SW480 (cell line): ENCODE measurements around the gene KIR3DL1.
A peak's percentile ranks its signal among the peaks of the same experiment; 100 is the strongest.
"Not testable (repeated sequence)": the region's sequence is repeated elsewhere in the genome, so short reads cannot be mapped to it uniquely, and the experiment has no call there.

ENCODE experiments used
- DNase-seq: peaks from one replicate; pipeline ENCODE4 v3.0.0-alpha.2; 2016; ENCODE audit warnings: low spot score

The KIR3DL1 gene

DNA sequence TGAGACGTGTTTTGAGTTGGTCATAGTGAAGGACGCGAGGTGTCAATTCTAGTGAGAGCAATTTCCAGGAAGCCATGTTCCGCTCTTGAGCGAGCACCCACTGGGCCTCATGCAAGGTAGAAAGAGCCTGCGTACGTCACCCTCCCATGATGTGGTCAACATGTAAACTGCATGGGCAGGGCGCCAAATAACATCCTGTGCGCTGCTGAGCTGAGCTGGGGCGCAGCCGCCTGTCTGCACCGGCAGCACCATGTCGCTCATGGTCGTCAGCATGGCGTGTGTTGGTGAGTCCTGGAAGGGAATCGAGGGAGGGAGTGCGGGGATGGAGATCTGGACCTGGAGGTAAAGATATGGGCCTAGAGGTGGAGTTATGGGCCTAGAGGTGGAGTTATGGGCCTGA lies at the start of gene KIR3DL1:
TSS of gene KIR3DL1 (plus strand) at position 218 of the 400 bp plus-strand sequence.
- DNase-seq = not testable (repeated sequence)

GRCh38 chr19:54769646-54770045 lies 46.6 kb upstream of the KIR3DL1 start, which contains the start of gene KIR2DL1:
TSS of gene KIR2DL1 (plus strand) at chr19:54769793. CDS start at chr19:54769851, 58 bp downstream.
- DNase-seq = not testable (repeated sequence)

DNA sequence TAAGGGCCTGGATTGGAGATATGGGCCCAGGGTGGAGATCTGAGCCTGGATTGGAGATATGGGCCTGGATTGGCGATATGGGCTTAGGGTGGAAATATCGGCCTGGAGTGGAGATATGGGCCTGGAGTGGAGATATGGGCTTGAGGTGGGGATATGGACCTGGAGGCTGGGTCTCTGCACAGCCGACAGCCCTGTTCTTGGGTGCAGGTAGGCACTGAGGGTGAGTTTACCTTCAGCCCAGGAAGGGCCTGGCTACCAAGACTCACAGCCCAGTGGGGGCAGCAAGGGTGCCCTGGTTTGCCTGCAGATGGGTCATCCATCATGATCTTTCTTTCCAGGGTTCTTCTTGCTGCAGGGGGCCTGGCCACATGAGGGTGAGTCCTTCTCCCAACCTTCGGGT lies 45.8 kb upstream of the KIR3DL1 start:
- not testable (repeated sequence) for DNase-seq

- peak; percentile 92 for DNase-seq
Observed at GRCh38 chr19:54771018-54771960, 45.0 kb upstream of the KIR3DL1 start.

GRCh38 chr19:54772666-54773065 lies 43.6 kb upstream of the KIR3DL1 start:
- not testable (repeated sequence) for DNase-seq

- DNase-seq = not testable (repeated sequence)
Observed at GRCh38 chr19:54775095-54775815, 41.0 kb upstream of the KIR3DL1 start.

DNA sequence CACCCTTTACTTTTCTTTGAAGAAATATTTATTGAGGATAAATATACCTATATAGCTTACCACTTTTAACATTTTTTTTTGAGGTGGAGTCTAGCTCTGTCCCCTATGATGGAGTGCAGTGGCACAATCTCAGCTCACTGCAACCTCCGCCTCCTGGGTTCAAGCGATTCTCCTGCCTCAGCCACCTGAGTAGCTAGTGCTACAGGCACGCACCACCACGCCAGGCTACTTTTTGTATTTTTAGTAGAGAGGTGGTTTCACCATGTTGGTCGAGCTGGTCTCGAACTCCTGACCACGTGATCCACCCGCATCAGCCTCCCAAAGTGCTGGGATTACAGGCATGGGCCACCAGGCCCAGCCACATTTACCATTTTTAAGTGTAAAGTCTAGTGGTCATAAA lies 40.4 kb upstream of the KIR3DL1 start:
- DNase-seq = not testable (repeated sequence)

DNA sequence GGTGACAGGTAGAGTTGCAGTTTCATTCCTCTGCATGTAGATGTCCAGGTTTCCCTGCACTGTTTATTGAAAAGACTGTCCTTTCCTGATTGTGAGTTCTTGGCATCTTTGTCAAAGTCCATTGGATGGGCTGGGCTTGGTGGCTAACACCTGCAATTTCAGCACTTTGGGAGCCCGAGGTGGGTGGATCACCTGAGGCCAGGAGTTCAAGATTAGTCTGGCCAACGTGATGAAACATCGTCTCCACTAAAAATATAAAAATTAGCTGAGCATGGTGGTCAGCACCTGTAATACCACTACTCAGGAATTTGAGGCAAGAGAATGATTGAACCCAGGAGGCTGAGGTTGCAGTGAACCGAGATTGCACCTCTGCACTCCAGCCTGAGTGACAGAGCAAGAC lies 38.4 kb upstream of the KIR3DL1 start:
- not testable (repeated sequence) for DNase-seq

- not testable (repeated sequence) for DNase-seq
Observed at GRCh38 chr19:54778896-54779295, 37.4 kb upstream of the KIR3DL1 start.

- DNase-seq = not testable (repeated sequence)
Observed at GRCh38 chr19:54782916-54783315, 33.4 kb upstream of the KIR3DL1 start.

GRCh38 chr19:54786091-54786723 lies 30.1 kb upstream of the KIR3DL1 start:
- not testable (repeated sequence) for DNase-seq

DNA sequence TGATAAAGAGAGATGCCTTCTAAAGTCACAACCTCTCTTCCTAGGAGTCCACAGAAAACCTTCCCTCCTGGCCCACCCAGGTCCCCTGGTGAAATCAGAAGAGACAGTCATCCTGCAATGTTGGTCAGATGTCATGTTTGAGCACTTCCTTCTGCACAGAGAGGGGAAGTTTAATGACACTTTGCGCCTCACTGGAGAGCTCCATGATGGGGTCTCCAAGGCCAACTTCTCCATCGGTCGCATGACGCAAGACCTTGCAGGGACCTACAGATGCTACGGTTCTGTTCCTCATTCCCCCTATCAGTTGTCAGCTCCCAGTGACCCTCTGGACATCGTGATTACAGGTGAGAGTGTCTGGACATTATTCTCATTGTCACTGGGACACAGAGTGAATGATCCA lies 28.1 kb upstream of the KIR3DL1 start:
- not testable (repeated sequence) for DNase-seq

DNA sequence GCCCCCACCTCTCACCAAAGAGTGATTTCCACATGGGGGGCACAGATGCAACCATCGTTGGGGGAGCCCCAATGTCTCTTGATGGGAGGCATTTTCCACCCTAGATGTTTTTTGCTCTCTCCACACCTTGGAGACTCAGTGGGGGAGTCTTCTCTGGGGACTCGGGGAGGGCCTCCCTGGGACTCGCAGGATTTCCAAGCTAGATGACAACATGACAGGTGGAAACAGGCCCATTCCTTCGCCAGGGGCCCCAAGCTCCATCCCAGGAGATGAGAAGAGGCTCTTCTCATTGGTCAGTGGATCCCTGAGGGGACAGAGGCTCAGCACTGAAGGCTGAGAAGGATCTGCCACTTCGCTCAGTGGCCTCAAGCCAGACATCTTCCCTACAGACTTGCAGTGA lies 25.6 kb upstream of the KIR3DL1 start:
- DNase-seq = no peak

DNA sequence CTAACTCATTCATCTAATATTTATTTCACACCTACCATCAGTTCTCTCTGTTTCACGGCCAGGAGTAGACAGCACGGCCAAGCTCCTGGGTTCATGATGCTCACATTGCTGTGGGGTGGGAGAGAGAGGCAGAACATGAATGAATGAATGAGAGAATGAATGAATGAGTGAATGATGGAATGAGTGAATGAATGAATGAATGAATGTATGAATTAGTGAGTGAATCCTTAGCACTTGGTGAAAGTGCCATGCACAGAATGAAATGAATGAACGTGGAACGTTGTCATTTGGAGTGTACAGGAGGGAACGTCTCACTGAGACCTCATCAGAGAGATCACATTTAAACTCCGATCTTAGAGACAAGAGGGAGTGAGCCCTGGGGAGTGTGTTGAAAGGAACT lies 24.8 kb upstream of the KIR3DL1 start:
- no peak for DNase-seq

- no peak for DNase-seq
Observed at GRCh38 chr19:54792814-54793213, 23.5 kb upstream of the KIR3DL1 start.

- DNase-seq = no peak
Observed at GRCh38 chr19:54795758-54796157, 20.5 kb upstream of the KIR3DL1 start.

- no peak for DNase-seq
Observed at GRCh38 chr19:54803410-54803809, 12.9 kb upstream of the KIR3DL1 start, which contains the start of gene KIR2DL4. TSS of gene KIR2DL4 (plus strand) at chr19:54803610. CDS start at chr19:54803652, 42 bp downstream.

GRCh38 chr19:54804101-54804500 lies 12.2 kb upstream of the KIR3DL1 start:
- no peak for DNase-seq

- DNase-seq = no peak
Observed at GRCh38 chr19:54804571-54804970, 11.7 kb upstream of the KIR3DL1 start.

- DNase-seq = no peak
Observed at GRCh38 chr19:54805665-54806515, 10.4 kb upstream of the KIR3DL1 start.

GRCh38 chr19:54806516-54806838 lies 9.8 kb upstream of the KIR3DL1 start:
- DNase-seq = no peak
